Ectodermal cell (in vitro differentiated cells): ENCODE data around the gene C14orf132.

Experiments used
- H3K27ac ChIP-seq: 2 replicates; pipeline ENCODE4 v1.7.0; 2013; ENCODE audit warnings: mild to moderate bottlenecking, low read depth, low read length; ENCODE audit not compliant: insufficient read depth, poor library complexity, severe bottlenecking
- H3K27me3 ChIP-seq: 2 replicates; pipeline ENCODE4 v1.7.0; 2013; ENCODE audit warnings: mild to moderate bottlenecking, low read length; ENCODE audit not compliant: insufficient read depth, control insufficient read depth, poor library complexity, severe bottlenecking
- H3K36me3 ChIP-seq: one replicate; pipeline ENCODE4 v1.7.0; 2013; ENCODE audit warnings: low read length; ENCODE audit not compliant: control insufficient read depth, insufficient read depth
- H3K4me1 ChIP-seq: one replicate; pipeline ENCODE4 v1.7.0; 2013; ENCODE audit warnings: low read length; ENCODE audit not compliant: control insufficient read depth, insufficient read depth
- H3K4me3 ChIP-seq: 2 replicates; pipeline ENCODE4 v1.7.0; 2013; ENCODE audit warnings: low read depth, low read length, control low read depth; ENCODE audit not compliant: insufficient read depth
- H3K9me3 ChIP-seq: 2 replicates; pipeline ENCODE4 v1.7.0; 2013; ENCODE audit warnings: mild to moderate bottlenecking, low read length, moderate library complexity; ENCODE audit not compliant: control insufficient read depth
- WGBS, 2 experiments: methylation state at CpG; one replicate each; pipeline ENCODE4 v1.1.7; 2013; ENCODE audit warnings: missing lambda C conversion rate in 2 of 2; 5-methylcytosine and 5-hydroxymethylcytosine counted together

Gene C14orf132

GRCh38 chr14:96105089-96105925, 66.1 kb downstream of the C14orf132 start:
- Histone ChIP-seq H3K27me3 (no peaks in the 10 kb centered on the region), H3K36me3 (no peaks in the 10 kb centered on the region), H3K9me3 (no peaks in the 10 kb centered on the region), H3K27ac (no peak overlapping the region), H3K4me3 (no peak overlapping the region), H3K4me1 (no peaks in the 10 kb centered on the region)
- 92 to 94% methylated on average over 16 of the region's 16 CpGs for WGBS, 2 experiments

DNA sequence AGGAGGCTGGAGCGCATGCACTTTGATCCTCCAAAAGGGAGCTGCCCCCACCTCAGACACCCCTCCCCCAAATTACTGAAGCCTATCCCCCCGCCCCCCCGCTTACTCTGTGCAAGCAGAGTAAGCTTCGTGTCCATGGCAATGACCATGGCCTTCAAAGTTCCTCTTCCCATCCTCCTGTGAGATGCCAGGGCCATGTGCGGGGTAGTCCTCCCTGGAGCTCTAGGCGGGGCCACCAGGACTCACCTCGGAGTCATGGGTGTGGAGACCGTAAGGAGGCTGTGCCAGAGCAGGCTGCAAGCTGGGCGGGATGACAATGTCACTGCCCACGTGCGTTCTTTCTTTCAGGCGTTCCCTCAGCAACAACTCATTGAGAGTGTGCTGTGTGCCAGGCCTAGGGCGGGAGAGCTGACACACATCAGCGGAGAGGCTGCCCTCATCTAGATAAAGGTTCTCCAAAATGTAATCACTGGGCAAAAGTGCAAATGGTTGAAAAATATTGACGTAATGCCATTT, 66.8 kb downstream of the C14orf132 start:
- Histone ChIP-seq H3K36me3 (no peaks in the 10 kb centered on the region), H3K4me1 (no peaks in the 10 kb centered on the region), H3K4me3 (no peak overlapping the region), H3K27ac (no peak overlapping the region), H3K9me3 (no peaks in the 10 kb centered on the region), H3K27me3 (no peaks in the 10 kb centered on the region)
- WGBS, 2 experiments: 91 to 92% methylated on average over 14 to 15 of the region's 15 CpGs

GRCh38 chr14:96106891-96107290, 67.7 kb downstream of the C14orf132 start:
- H3K36me3 ChIP-seq: no peaks in the 10 kb centered on the region
- H3K27me3 ChIP-seq: no peaks in the 10 kb centered on the region
- H3K4me1 ChIP-seq: no peaks in the 10 kb centered on the region
- H3K4me3 ChIP-seq: no peak overlapping the region
- H3K27ac ChIP-seq: no peak overlapping the region
- WGBS, 2 experiments: 91 to 95% methylated on average over 6 of the region's 6 CpGs
- no peaks in the 10 kb centered on the region for H3K9me3 ChIP-seq

- H3K36me3 ChIP-seq: no peaks in the 10 kb centered on the region
- no peaks in the 10 kb centered on the region for H3K4me1 ChIP-seq
- WGBS, 2 experiments: 72 to 78% methylated on average over 5 of the region's 5 CpGs
- no peak overlapping the region for H3K27ac ChIP-seq
- H3K9me3 ChIP-seq: no peaks in the 10 kb centered on the region
- no peaks in the 10 kb centered on the region for H3K27me3 ChIP-seq
- H3K4me3 ChIP-seq: no peak overlapping the region
Measured at GRCh38 chr14:96108061-96108795, 69.1 kb downstream of the C14orf132 start.

DNA sequence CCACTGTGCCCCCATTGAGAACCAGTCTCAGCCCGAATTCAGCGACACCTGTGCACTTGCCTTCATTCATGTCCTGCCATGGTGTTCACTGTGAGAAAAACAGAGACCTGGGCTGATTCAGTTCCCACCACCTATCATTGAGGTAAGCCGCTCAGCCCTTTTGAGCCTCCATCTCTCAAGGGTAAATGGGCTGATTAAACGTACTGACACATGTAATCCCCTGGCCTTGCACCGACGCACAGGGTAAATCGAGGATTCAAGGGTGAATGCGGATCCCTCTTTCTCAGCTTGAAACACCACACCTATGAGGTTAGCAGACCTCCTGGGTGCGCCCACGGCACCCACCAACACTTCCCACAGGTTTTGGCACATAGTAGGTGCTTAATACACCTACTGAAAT, 69.7 kb downstream of the C14orf132 start:
- Histone ChIP-seq H3K9me3 (no peaks in the 10 kb centered on the region), H3K4me3 (no peak overlapping the region), H3K4me1 (no peaks in the 10 kb centered on the region), H3K36me3 (no peaks in the 10 kb centered on the region), H3K27me3 (no peaks in the 10 kb centered on the region), H3K27ac (no peak overlapping the region)
- 92 to 94% methylated on average over 10 of the region's 10 CpGs for WGBS, 2 experiments

- Histone ChIP-seq H3K27ac (no peak overlapping the region), H3K36me3 (no peaks in the 10 kb centered on the region), H3K9me3 (no peaks in the 10 kb centered on the region), H3K27me3 (no peaks in the 10 kb centered on the region), H3K4me1 (no peaks in the 10 kb centered on the region), H3K4me3 (no peak overlapping the region)
- WGBS, 2 experiments: 93 to 94% methylated on average over 8 of the region's 8 CpGs
Measured at GRCh38 chr14:96109596-96110355, 70.6 kb downstream of the C14orf132 start.

DNA sequence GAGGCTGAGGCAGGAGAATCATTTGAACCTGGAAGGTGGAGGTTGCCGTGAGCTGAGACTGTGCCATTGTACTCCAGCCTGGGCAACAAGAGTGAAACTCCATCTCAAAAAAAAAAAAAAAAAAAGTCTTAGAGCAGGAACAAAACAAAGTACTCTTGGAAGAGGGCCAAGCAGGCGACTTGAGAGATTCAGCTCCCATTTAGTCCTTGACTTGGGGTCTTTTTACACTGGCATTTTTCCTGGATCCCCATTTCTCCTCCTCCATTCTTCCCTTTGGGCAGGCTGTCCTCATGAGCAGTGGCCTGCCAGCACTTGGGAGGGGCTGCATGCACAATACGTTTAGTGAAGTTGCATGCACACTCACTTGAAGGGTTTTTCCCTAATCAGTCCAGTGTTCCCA, 72.9 kb downstream of the C14orf132 start:
- Histone ChIP-seq H3K36me3 (no peaks in the 10 kb centered on the region), H3K9me3 (no peaks in the 10 kb centered on the region), H3K4me1 (no peaks in the 10 kb centered on the region), H3K27me3 (no peaks in the 10 kb centered on the region), H3K4me3 (no peak overlapping the region), H3K27ac (no peak overlapping the region)
- WGBS, 2 experiments: 87 to 90% methylated on average over 3 of the region's 3 CpGs

- H3K27ac ChIP-seq: no peak overlapping the region
- H3K4me3 ChIP-seq: no peak overlapping the region
- no peaks in the 10 kb centered on the region for H3K4me1 ChIP-seq
- no peaks in the 10 kb centered on the region for H3K27me3 ChIP-seq
- no peaks in the 10 kb centered on the region for H3K36me3 ChIP-seq
- no peaks in the 10 kb centered on the region for H3K9me3 ChIP-seq
Measured at GRCh38 chr14:96114002-96114401, 74.8 kb downstream of the C14orf132 start.

- H3K27ac ChIP-seq: no peak overlapping the region
- no peaks in the 10 kb centered on the region for H3K4me1 ChIP-seq
- 79 to 83% methylated on average over 7 of the region's 7 CpGs for WGBS, 2 experiments
- H3K36me3 ChIP-seq: no peaks in the 10 kb centered on the region
- no peak overlapping the region for H3K4me3 ChIP-seq
- no peaks in the 10 kb centered on the region for H3K9me3 ChIP-seq
- no peaks in the 10 kb centered on the region for H3K27me3 ChIP-seq
Measured at GRCh38 chr14:96117101-96117897, 78.1 kb downstream of the C14orf132 start.
